Measurements from ENCODE around the gene ESRRG. TPM values are rescaled to one million over a fixed set of nuclear protein-coding genes. Genes with fewer than 3 reads are reported as not detected.

The ESRRG gene
- total and polyA plus RNA-seq, 2 of the 8 experiments (the other 6 are each of a cell fraction or from before 2014, with no cell fraction given): 0.59 to 1.4 TPM

DNA sequence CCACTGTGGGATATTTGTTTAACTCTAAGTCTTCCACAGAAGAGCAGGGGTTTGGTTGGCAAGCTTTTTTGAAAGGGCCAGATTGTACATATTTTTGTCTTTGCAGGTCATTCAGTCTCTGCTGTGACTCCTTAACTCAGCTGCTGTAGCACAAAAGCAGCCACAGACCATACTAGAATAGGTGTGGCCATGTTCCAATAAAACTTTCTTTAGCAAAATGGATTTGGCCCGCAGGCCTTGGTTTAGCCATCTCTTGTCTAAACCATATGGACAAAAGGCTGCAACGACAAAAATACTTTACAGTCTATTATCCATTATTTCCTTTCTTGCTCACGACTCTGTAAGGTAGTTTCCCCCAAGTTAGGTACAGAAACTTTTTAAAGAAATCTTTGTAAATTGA, 60.5 kb downstream of the ESRRG start (continued):
- no peak for TF ChIP-seq KDM1A (IDR thresholded peaks at IDR 0.05; ENCODE audit: borderline replicate concordance, low read length)

All from H1 (cell line).